Activated CD8-positive, alpha-beta memory T cell treated with anti-CD3 and anti-CD28 coated beads for 48 hours (primary cell): ENCODE measurements around the gene MPV17.
"Not testable (repeated sequence)": the region's sequence is repeated elsewhere in the genome, so short reads cannot be mapped to it uniquely, and the experiment has no call there.

Source experiments
- DNase-seq, 3 experiments: peaks; one replicate each; pipeline ENCODE4 v3.0.0-alpha.2; 2020; ENCODE audit warnings: low read depth in 2 of 3, low spot score in 2 of 3

The MPV17 gene

GRCh38 chr2:27300606-27301005, 22.3 kb downstream of the MPV17 start:
- not testable (repeated sequence) for DNase-seq

GRCh38 chr2:27298391-27299080, 24.4 kb downstream of the MPV17 start:
- DNase-seq = no peak

GRCh38 chr2:27297195-27297594, 25.7 kb downstream of the MPV17 start:
- no peak for DNase-seq

GRCh38 chr2:27296481-27296880, 26.4 kb downstream of the MPV17 start:
- no peak for DNase-seq

- no peak for DNase-seq
These were observed 28.0 kb downstream of the MPV17 start for GRCh38 chr2:27294928-27295327.

- DNase-seq = no peak
These were observed 31.0 kb downstream of the MPV17 start for GRCh38 chr2:27291865-27292264.

GRCh38 chr2:27290549-27290948, 32.3 kb downstream of the MPV17 start:
- DNase-seq = no peak

GRCh38 chr2:27288610-27289009, 34.3 kb downstream of the MPV17 start:
- DNase-seq = no peak

GRCh38 chr2:27285481-27285880, 37.4 kb downstream of the MPV17 start:
- DNase-seq = no peak

- DNase-seq = no peak
These were observed 37.9 kb downstream of the MPV17 start for GRCh38 chr2:27284996-27285395.

- DNase-seq = no peak
These were observed 40.0 kb downstream of the MPV17 start for GRCh38 chr2:27282892-27283291.

GRCh38 chr2:27281855-27282559, 40.9 kb downstream of the MPV17 start, which contains the start of gene TRIM54:
Gene TRIM54 (plus strand): TSS chr2:27282429. CDS start chr2:27282732, 303 bp downstream.
- DNase-seq = no peak

GRCh38 chr2:27281442-27281841, 41.5 kb downstream of the MPV17 start:
- DNase-seq = no peak

- DNase-seq = no peak
These were observed 42.1 kb downstream of the MPV17 start for GRCh38 chr2:27280826-27281225.

GRCh38 chr2:27278010-27278409, 44.9 kb downstream of the MPV17 start:
- no peak for DNase-seq

- DNase-seq = no peak
These were observed 47.4 kb downstream of the MPV17 start, which contains the start of gene DNAJC5G for GRCh38 chr2:27275211-27276150. Gene DNAJC5G (plus strand): TSS chr2:27275433. CDS start chr2:27276729, 1,296 bp downstream.

GRCh38 chr2:27272537-27273522, 50.1 kb downstream of the MPV17 start:
- not testable (repeated sequence) for DNase-seq

GRCh38 chr2:27271631-27272340, 51.1 kb downstream of the MPV17 start:
- no peak for DNase-seq

- DNase-seq = no peak
These were observed 52.2 kb downstream of the MPV17 start for GRCh38 chr2:27270670-27271069.

- DNase-seq = no peak
These were observed 52.8 kb downstream of the MPV17 start for GRCh38 chr2:27270131-27270530.
